OCI-LY7 (cell line): Measurements from ENCODE around the gene PRKRIP1. TPM values are rescaled to one million over a fixed set of nuclear protein-coding genes. Genes with fewer than 3 reads are reported as not detected.
"Not testable (repeated sequence)": the region's sequence is repeated elsewhere in the genome, so short reads cannot be mapped to it uniquely, and the experiment has no call there.

ENCODE experiments used
- Bru-seq: library from RNA; stranded (reverse); fragments of 400-500 nt; gene quantifications from one replicate; lab custom pipeline; 2021; lab: Mats Ljungman, UMichigan
- BruChase-seq, 2 experiments: library from RNA; stranded (reverse); fragments of 400-500 nt; gene quantifications; one replicate each; lab custom pipeline; 2021; lab: Mats Ljungman, UMichigan
- BruUV-seq: library from RNA; stranded (reverse); fragments of 400-500 nt; replicated peaks from 2 replicates; lab custom pipeline; 2021; lab: Mats Ljungman, UMichigan
- CTCF ChIA-PET: fragments of 300-600 bp; sonication (Branson Sonifier 250); formaldehyde crosslinking; loops from one replicate; lab custom pipeline; 2022; ENCODE audit warnings: antibody characterized with exemption; ENCODE audit not compliant: unreplicated experiment; lab: Charles Lee
- POLR2A ChIA-PET: fragments of 300-600 bp; sonication (Branson Sonifier 250); formaldehyde crosslinking; loops from one replicate; lab custom pipeline; 2022; ENCODE audit warnings: antibody characterized with exemption; lab: Charles Lee
- DNase-seq: peaks from one replicate; pipeline ENCODE4 v3.0.0-alpha.2; 2015; ENCODE audit warnings: low spot score
- H2AFZ ChIP-seq: fragments of 200-600 bp; sonication (generic), shearing (Covaris generic); 2 replicates; pipeline ENCODE4 v1.6.1; 2014; ENCODE audit warnings: mild to moderate bottlenecking, antibody characterized with exemption, low read length, moderate library complexity
- H3K27ac ChIP-seq: fragments of 200-600 bp; sonication (generic); 2 replicates; pipeline ENCODE4 v1.5.1; 2014; ENCODE audit warnings: mixed run types, low read depth, mild to moderate bottlenecking, moderate library complexity, low read length, inconsistent platforms; ENCODE audit not compliant: poor library complexity, severe bottlenecking
- H3K36me3 ChIP-seq: fragments of 200-600 bp; sonication (generic); 2 replicates; pipeline ENCODE4 v1.6.1; 2014; ENCODE audit warnings: mild to moderate bottlenecking, antibody characterized with exemption, low read length, moderate library complexity, mixed read lengths; ENCODE audit not compliant: insufficient read depth
- H3K4me1 ChIP-seq: fragments of 200-600 bp; sonication (generic); 2 replicates; pipeline ENCODE4 v1.5.1; 2014; ENCODE audit warnings: mild to moderate bottlenecking, low read length; ENCODE audit not compliant: insufficient read depth, poor library complexity, severe bottlenecking
- H3K4me2 ChIP-seq: fragments of 200-600 bp; sonication (generic); 2 replicates; pipeline ENCODE4 v1.6.1; 2014; ENCODE audit warnings: mild to moderate bottlenecking, low read length
- H3K4me3 ChIP-seq: fragments of 200-600 bp; sonication (generic); 2 replicates; pipeline ENCODE4 v1.5.1; 2014; ENCODE audit warnings: mild to moderate bottlenecking, low read depth, low read length; ENCODE audit not compliant: poor library complexity, severe bottlenecking
- H3K79me2 ChIP-seq: fragments of 200-600 bp; sonication (generic); 2 replicates; pipeline ENCODE4 v1.6.1; 2016; ENCODE audit warnings: low read depth, mild to moderate bottlenecking, low read length, moderate library complexity, mixed read lengths; ENCODE audit not compliant: insufficient read depth
- H3K9me2 ChIP-seq: fragments of 200-600 bp; sonication (generic); 2 replicates; pipeline ENCODE4 v1.6.1; 2016; ENCODE audit warnings: mild to moderate bottlenecking, low read length, mixed read lengths; ENCODE audit not compliant: insufficient read depth
- H3K9me3 ChIP-seq: fragments of 200-600 bp; sonication (generic); 2 replicates; pipeline ENCODE4 v1.6.1; 2014; ENCODE audit warnings: mild to moderate bottlenecking, mixed run types, low read length, mixed read lengths
- H4K20me1 ChIP-seq: fragments of 200-600 bp; sonication (generic); 2 replicates; pipeline ENCODE4 v1.6.1; 2014; ENCODE audit warnings: mild to moderate bottlenecking, antibody characterized with exemption, low read length, moderate library complexity, mixed read lengths; ENCODE audit not compliant: insufficient read depth
- CTCF ChIP-seq: fragments of 200-600 bp; sonication (generic); conservative IDR thresholded peaks from 2 replicates; pipeline ENCODE4 v1.5.1; 2014; ENCODE audit warnings: mild to moderate bottlenecking, antibody characterized with exemption, low read length, moderate library complexity, mixed read lengths
- EZH2phosphoT487 ChIP-seq: fragments of 200-600 bp; sonication (generic); IDR thresholded peaks from 2 replicates; pipeline ENCODE4 v1.6.1; 2018; ENCODE audit warnings: low read depth, borderline replicate concordance, mild to moderate bottlenecking, mixed run types, antibody characterized with exemption, low read length, moderate library complexity, mixed read lengths
- intact Hi-C: fragments of 100-400 bp; cut with micrococcal nuclease; formaldehyde crosslinking; loops from one replicate; pipeline ENCODE4 v1.10.0; 2022; ENCODE audit not compliant: unreplicated experiment
- long read RNA-seq: library from polyadenylated mRNA; stranded (forward); transcript quantifications from one replicate; pipeline ENCODE4 v2.0.0, GENCODE V29; 2022
- total RNA-seq, 2 experiments: library from RNA; depleted of rRNA in 1 of 2; stranded (reverse); fragments of >200 nt in 1 of 2; shearing (Covaris generic) in 1 of 2; gene quantifications; 2 replicates each; pipeline ENCODE4 v1.2.3, GENCODE V29; 2014 to 2022

The PRKRIP1 gene, protein sequence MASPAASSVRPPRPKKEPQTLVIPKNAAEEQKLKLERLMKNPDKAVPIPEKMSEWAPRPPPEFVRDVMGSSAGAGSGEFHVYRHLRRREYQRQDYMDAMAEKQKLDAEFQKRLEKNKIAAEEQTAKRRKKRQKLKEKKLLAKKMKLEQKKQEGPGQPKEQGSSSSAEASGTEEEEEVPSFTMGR
- 47.1 and 60.7 TPM in 2 replicates for total RNA-seq (2014; rRNA removed; shearing (Covaris generic))
- 42.5 and 48.2 TPM in 2 replicates for total RNA-seq (2022)
- Bru-seq, nascent RNA, result percentile 85 among the genes with signal in this experiment
- percentile 89 among the genes with signal in this experiment for BruChase-seq, experiment 1, labeled RNA remaining after a 6-hour chase
- percentile 86 among the genes with signal in this experiment for BruChase-seq, experiment 2, labeled RNA remaining after a 2-hour chase
- long read RNA-seq, transcript PRKRIP1-201 (6 exons, 2,159 nt), result major isoform, 18 of 69 reads
- long read RNA-seq, partial matches to known transcripts, result 8 of 69 reads
- long read RNA-seq, other reads (novel, unspliced or antisense), result 36 of 69 reads

DNA sequence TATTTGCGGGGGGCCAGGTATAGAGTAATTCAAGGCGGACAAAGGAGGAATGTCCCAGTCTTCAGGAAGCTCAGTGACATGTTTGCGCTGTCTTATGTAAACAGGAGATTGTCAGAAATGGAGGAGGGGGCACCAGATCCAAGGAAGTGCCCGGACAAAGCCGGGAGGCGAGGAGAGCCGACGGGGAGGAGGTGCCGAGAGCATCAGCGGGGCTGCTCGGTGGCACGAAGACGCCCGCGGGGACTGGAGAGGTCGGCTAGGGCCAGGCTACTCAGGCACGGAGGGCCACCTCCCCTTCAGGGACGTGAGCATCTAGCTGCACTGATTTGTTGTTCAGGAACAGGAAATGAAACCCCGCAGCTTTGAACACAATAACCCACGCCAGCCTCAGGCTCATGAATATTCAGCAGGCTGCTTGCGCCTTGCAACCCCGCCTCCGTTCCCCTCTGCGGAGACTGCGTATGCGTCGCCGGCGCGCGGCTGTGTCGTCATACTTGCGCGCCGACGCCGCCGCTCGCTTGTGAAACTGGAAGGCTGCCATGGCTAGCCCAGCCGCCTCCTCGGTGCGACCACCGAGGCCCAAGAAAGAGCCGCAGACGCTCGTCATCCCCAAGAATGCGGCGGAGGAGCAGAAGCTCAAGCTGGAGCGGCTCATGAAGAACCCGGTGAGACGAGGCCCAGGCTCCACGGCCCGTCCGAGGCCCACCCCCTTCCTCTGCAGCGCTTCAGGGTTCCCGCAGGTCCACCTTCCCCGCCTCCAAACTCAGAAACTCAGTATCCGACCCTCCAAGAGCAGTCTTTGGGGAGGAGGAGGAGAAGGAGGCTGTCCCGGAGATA lies at the start of gene PRKRIP1:
PRKRIP1 (plus strand) TSS at position 491 of the 837 bp plus-strand sequence; CDS start at position 540, 49 bp downstream.
- no TSS peak for BruUV-seq
- Histone ChIP-seq H3K27ac (peak within 1 kb of the TSS; percentile 81), H4K20me1 (0 out of 2 replicates have a peak, but pooled peaks cover 5% of the 10 kb centered on the region), H3K79me2 (peaks cover 27% of the 10 kb centered on the region), H3K36me3 (peaks cover 80% of the 10 kb centered on the region), H3K9me2 (no peaks in the 10 kb centered on the region), H3K9me3 (no peaks in the 10 kb centered on the region), H3K4me3 (peak within 1 kb of the TSS; percentile 84), H3K4me2 (peak within 1 kb of the TSS; percentile 96), H2AFZ (peak within 1 kb of the TSS; percentile 35; the same call in 1 of the 2 replicates), H3K4me1 (peaks cover 18% of the 10 kb centered on the region)
- CTCF ChIA-PET, result interaction anchor here (0.6 to 1.0 kb wide), 2 partner anchors 9 to 20 kb away, joined by 3 read pairs; no protein-coding TSS in a partner anchor
- POLR2A ChIA-PET, result interaction anchor here (0.6 to 3.5 kb wide), 12 partner anchors 15 to 539 kb away, joined by 3 to 14 read pairs (median 4); no protein-coding TSS in a partner anchor
- intact Hi-C loops, result loop anchor here (2.0 to 10.0 kb wide), 2 partner anchors 39 to 851 kb away; no protein-coding TSS in a partner anchor
- no peak for TF ChIP-seq EZH2phosphoT487
- no peak for TF ChIP-seq CTCF
- DNase-seq, result peak; percentile 100

- H3K36me3 ChIP-seq, H3K27ac ChIP-seq, H4K20me1 ChIP-seq, H3K4me1 ChIP-seq, BruUV-seq, DNase-seq, H3K4me2 ChIP-seq, POLR2A ChIA-PET, CTCF ChIA-PET, H2AFZ ChIP-seq, H3K9me2 ChIP-seq, intact Hi-C loops, H3K79me2 ChIP-seq, H3K9me3 ChIP-seq, H3K4me3 ChIP-seq: not testable (repeated sequence)
Observed at GRCh38 chr7:102346983-102347382, 49.2 kb upstream of the PRKRIP1 start.

GRCh38 chr7:102356344-102356743 lies 39.8 kb upstream of the PRKRIP1 start, which contains the start of gene SPDYE6:
SPDYE6 (minus strand) TSS chr7:102356444; CDS start chr7:102356023, 421 bp downstream.
- H3K36me3 ChIP-seq, H3K79me2 ChIP-seq, H3K4me1 ChIP-seq, BruUV-seq, H3K9me3 ChIP-seq, DNase-seq, H3K27ac ChIP-seq, H3K4me3 ChIP-seq, H3K9me2 ChIP-seq, POLR2A ChIA-PET, H4K20me1 ChIP-seq, H3K4me2 ChIP-seq, intact Hi-C loops, H2AFZ ChIP-seq, CTCF ChIA-PET: not testable (repeated sequence)

- peak; percentile 99 for DNase-seq
- POLR2A ChIA-PET, result interaction anchor here (0.7 to 1.6 kb wide), 3 partner anchors 31 to 75 kb away, joined by 3 to 6 read pairs (median 4); no protein-coding TSS in a partner anchor
- H3K9me2 ChIP-seq, H3K4me1 ChIP-seq, H4K20me1 ChIP-seq, CTCF ChIA-PET, BruUV-seq, H3K9me3 ChIP-seq: not testable (repeated sequence)
- Histone ChIP-seq H3K4me2 (peak overlapping the region; percentile 58), H3K79me2 (peaks cover 21% of the 10 kb centered on the region), H2AFZ (0 out of 2 replicates have a peak overlapping the region, but pooled peaks have one; percentile 79), H3K4me3 (peak overlapping the region; percentile 78), H3K27ac (peak overlapping the region; percentile 44), H3K36me3 (peaks cover 21% of the 10 kb centered on the region)
- intact Hi-C loops, result loop anchor here (5.0 kb wide), 1 partner anchor 76 kb away; the partner anchor contains the start of gene SH2B2
Observed at GRCh38 chr7:102363549-102364393, 32.4 kb upstream of the PRKRIP1 start.
